HG02840 (cell line): ENCODE results near the gene GGA3.
"Not testable (repeated sequence)": the region's sequence is repeated elsewhere in the genome, so short reads cannot be mapped to it uniquely, and the experiment has no call there.

Experiments
- ATAC-seq: cut with Tn5 transposase; IDR thresholded peaks from one replicate; pipeline ENCODE4 v1.9.1; 2021; ENCODE audit warnings: mild to moderate bottlenecking, moderate library complexity, moderate number of reproducible peaks; ENCODE audit not compliant: unreplicated experiment, low FRiP score

Gene GGA3, protein sequence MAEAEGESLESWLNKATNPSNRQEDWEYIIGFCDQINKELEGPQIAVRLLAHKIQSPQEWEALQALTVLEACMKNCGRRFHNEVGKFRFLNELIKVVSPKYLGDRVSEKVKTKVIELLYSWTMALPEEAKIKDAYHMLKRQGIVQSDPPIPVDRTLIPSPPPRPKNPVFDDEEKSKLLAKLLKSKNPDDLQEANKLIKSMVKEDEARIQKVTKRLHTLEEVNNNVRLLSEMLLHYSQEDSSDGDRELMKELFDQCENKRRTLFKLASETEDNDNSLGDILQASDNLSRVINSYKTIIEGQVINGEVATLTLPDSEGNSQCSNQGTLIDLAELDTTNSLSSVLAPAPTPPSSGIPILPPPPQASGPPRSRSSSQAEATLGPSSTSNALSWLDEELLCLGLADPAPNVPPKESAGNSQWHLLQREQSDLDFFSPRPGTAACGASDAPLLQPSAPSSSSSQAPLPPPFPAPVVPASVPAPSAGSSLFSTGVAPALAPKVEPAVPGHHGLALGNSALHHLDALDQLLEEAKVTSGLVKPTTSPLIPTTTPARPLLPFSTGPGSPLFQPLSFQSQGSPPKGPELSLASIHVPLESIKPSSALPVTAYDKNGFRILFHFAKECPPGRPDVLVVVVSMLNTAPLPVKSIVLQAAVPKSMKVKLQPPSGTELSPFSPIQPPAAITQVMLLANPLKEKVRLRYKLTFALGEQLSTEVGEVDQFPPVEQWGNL

DNA sequence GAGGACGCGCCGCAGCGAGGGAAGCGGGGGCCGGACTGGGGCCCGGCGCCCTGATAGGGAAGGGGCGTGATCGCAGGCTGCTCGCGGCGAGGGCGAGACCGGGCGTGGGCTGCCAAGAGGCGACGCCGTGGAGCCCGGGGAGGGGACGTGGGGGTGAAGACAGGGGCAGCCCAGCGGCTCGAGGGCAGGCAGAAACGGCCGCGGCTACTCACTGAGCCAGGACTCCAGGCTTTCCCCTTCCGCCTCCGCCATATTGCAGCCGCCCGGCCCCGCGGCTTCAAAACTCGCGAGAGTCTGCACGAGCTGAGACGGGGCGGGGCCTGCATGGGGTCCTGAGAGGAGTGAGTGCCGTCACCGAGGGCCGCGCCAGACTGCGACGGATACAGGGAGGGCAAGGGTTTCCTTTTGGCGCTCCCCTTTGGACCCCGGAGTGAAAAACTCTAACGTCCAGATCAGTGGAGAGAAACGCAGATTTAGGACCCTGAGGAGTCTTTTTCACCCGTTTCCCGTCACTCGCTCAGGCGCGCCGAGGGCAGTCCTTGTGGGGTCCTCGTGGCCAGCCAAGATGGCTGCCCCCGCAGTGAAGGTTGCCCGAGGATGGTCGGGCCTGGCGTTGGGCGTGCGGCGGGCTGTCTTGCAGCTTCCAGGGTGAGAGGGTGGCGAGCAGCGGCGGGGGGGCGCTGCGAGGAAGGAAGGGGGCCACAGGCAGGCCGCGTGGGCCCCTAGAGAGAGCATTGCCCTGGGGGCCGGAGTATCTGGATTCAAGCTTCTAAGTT is at the start of gene GGA3, which contains the start of gene MRPS7:
GGA3 (minus strand) TSS at position 271 of the 776 bp plus-strand sequence; CDS start at position 252, 19 bp downstream.
MRPS7 (plus strand) TSS at position 544 of the 776 bp plus-strand sequence; CDS start at position 566, 22 bp downstream.
- ATAC-seq: peak; percentile 82

DNA sequence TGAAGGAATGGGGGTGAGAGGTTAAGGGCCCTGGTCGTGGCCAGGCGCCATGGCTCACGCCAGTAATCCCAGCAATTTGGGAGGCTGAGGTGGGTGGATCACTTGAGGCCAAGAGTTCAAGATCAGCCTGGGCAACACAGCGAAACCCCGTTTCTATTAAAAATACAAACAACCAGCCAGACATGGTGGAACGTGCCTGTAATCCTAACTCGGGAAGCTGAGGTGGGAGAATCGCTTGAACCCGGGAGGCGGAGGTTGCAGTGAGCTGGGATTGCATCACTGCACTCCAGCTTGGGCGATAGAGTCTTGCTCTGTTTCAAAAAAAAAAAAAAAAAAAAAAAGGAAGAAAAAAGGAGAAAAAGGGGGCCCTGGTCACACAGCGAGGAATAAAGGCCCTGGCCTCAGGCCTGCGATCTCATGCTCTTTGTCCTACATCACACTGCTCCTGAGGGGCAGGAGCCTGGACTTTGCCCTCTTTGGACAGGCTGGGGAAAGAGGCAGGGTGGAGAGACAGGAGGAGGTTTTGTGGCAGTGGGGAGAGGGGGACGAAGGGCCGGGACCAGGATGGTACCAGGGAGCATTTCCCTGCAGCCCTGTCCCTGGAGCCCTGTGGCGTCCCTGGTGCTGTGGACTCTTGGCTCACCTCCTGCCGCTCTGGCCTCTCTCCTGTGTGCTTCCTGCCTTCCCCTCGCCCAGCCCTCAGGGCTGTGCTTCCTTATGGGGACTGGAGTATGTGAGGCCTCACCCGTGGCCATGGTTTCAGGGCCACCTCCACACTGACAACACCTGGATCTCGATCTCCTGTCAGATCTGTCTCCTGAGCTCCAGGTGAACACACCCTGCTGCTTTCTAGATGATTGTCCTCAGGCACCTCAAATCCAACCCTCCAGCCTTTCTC is 47.6 kb upstream of the GGA3 start:
- no peak for ATAC-seq

DNA sequence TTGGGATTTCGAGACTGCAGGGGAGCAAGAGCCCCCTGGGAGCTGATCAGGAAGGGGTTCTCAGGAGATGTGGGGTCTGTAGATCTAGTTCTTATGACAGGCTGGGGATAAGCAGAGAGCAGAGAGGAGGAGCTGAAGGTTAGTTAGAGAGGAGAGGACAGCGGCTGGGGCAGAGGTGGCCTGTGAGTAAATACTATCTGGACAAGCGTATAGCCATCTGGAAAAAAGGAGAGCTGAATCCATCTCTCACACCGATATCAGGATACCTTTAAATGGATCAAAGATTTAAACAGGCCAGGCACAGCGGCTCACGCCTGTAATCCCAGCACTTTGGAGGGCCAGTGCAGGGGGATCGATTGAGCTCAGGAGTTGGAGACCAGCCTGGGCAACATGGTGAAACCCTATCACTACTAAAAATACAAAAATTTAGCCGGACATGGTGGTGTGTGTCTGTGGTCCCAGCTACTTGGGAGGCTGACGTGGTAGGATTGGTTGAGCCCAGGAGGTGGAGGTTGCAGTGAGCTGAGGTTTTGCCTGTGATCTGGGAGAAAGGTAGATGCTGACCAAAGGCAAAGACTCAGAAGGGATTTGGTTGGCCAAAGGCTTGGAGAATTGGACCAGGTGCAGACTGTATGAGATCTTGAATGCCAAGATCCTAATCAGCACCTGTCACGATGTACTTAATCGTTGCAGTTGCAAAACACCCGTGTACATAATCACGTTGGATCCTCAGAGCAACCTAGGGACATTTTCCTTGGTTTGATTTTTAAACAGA is 46.7 kb upstream of the GGA3 start:
- ATAC-seq: no peak

DNA sequence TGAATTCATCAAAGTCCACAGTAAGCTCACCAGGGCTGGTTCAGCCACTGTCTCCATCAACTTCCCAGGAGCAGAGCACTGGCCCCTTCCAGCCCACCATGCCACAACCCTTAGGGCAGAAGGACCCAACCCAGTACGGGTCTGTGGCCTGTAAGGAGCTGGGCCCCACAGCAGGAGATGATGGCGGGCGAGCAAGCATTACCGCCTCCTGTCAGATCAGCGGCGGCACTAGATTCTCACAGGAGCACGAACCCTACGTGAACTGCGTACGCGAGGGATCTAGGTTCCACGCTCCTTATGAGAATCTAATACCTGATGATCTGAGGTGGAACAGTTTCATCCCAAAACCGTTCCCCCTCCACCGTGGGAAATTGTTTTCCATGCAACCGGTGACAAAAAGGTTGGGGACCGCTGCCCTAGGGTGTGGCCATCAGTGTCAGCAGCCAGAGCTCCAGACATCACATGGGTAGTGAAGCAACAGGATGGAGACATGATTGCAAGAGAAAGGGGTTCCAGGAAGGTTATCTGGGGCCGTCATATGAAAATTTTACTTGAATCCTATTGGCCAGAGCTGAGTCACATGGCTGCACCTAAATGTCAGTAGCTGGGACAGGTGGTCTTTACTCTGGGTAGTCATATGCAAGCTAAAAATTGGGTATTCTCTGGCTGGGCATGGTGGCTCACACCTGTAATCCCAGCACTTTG is 40.2 kb upstream of the GGA3 start:
- ATAC-seq: no peak

DNA sequence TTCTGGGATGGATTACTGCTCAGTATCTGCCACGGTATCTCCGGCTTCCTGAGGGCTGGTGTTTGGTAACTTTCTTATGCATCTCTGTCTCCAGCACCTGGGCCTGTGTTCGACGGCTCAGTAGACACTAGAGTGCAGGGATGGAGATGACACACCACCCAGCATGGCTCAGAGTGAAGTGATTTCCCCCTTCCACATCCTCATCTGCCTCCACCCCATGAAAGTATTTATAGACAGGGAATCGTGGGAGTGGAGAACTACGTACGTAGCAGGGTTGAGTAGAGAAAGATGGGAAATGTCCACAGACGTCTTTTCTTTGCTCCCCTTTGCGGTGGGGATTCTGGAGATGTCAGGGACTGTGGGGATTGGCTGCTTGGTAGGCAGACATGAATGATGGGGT is 39.6 kb upstream of the GGA3 start:
- no peak for ATAC-seq

DNA sequence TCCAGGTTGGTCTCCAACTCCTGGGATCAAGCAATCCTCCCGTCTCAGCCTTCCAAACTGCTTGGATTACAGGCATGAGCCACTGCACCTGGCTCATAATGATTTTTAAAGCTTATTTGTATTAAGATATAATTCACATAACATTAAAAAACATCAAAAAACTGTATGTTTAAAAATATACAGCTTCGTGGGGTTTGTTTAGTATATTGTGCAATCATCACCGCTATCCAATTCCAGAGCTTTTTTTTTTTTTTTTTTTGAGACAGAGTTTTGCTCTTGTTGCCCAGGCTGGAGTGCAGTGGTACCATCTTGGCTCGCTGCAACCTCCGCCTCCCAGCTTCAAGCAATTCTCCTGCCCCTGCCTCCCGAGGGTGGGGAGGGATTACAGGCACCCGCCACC is 38.9 kb upstream of the GGA3 start:
- no peak for ATAC-seq

DNA sequence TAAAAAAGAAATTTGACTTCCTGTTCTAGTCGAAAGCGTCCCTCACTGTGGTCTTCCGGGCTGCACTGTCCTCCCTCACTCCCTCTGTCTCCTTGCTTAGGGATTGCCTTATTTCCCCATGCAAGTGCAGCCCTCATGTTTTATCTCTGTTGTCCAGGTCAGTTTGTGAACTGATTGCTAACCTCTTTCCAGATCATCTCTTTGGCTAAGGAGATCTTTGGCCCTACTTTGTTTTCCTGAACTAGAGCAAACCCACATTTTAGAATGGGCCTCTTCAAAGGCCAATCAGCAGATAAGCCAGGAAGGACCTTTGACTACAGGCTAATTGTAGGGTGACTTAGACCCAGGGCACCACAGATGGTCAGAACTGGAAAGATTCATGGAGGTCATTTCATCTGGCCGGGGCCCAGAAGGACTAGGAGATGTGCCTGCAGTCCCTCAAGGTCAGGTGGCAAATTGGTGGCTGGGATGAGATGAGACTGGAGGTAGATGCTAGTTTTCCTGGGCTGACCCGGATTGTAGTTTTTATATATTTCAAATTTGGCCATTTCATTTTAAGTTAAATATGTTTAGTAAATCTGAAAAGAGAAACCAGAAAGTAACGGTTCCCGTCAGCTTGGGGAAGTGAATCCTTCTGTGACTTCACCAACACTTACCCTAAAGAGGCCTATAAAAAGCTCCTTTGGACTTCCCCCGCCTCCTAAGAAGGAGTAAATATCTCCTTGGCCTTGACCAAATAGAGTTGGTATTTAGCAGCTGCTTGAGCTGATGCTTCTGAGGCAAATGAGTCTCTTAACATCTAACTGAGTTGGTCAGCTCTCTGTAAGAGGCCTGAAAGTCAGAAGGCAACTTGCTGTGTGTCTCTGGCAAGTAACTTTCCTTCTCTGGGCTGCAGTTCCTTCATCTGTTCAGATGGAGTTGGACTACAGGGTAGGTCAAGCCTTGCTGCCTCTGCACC is 34.1 kb upstream of the GGA3 start:
- peak; percentile 59 for ATAC-seq

DNA sequence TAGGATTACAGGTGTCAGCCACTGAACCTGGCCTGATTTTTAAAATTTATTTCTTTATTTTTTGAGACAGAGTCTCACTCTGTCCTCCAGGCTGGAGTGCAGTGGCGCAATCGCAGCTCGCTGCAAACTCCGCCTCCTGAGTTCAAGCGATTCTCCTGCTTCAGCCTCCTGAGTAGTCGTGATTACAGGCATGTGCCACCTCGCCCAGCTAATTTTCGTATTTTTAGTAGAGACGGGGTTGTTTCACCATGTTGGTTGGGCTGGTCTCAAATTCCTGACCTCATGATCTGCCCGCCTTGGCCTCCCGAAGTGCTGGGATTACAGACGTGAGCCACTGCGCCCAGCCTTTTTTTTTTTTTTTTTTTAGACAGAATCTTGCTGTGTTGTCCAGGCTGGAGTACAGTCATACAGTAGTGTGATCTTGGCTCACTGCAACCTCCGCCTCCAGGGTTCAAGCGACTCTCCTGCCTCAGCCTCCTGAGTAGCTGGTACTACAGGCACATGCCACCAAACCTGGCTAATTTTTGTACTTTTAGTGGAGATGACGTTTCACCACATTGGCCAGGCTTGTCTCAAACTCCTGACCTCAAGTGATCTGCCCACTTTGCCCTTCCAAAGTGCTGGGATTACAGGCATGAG is 31.5 kb upstream of the GGA3 start:
- not testable (repeated sequence) for ATAC-seq

DNA sequence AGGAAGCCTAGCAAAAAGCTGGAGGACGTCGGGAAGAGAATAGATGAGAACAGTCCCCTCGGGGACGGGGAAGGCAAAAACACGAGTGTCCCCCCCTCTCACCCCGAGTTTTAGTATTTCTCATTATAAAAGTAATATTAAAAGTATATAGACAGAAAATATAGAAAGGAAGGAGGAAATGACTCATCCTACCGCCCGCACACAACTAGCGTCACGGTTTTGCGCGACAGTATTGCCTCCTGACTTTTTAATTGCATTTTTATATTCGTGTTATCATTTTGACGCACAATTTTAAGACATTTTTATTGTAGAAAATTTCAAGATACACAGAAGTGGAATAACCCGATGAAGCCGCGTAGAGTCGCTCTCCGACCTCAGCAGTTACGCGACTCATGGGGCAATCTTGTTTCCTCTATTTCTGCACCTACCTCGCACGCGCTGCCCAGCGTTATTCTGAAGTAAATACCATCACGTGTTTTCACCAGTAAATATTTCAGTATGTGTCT is 28.5 kb upstream of the GGA3 start:
- peak; percentile 21 for ATAC-seq

DNA sequence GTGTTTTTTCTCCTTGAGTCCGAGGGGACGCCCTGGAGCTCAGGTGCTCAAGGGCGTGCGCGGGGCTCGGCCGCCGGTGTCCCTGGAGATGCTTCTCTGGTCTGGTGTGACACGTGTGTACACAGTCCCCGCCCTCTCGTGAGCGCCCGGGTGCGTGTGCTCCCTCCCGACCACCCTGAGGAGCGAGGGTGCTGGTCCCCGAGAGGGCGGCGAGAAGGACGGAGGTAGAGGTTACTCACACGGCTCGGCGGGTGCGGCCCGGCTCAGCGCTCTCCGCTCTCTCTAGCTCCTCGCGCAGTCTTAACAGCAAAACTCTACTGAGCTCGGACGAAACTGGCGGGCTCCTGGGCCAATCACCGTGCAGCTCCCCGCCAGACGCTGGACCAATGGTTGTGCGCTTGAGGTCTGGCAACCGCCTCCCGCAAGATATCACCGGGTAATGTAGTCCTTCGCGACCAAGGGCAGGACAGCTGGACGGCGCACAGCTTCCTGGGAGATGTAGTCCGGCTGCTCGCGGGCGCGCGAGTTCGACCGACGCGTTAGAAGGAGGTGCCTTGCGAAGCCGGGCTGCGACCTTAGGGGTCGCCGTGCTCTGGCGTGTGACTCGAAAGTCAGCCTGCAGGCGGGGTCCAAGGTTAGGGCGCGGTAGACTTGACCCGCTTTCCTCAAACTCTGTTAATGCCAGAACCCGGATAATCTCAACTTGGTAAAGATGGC is 27.9 kb upstream of the GGA3 start, which contains the start of gene SLC25A19:
SLC25A19 (minus strand) TSS at position 319 of the 717 bp plus-strand sequence. CDS start 2,669 bp downstream, outside the sequence.
- peak; percentile 91 for ATAC-seq

DNA sequence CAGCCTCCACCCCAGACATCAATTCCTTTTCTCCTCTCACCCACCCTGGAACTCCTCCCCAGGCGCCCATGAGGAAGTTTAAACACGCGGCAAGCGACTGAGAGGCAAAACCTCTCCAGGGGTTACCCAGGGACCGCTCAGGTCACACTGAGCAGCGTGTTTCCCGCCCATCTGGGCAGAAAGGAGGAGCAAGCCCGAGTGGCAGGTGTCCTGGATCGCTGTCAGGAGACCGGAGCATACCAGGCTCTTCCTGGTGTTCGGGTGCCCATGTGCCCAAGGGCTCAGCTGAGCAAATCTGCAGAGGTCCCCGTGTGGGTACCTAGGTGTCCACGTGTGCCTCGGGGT is 27.3 kb upstream of the GGA3 start:
- no peak for ATAC-seq

DNA sequence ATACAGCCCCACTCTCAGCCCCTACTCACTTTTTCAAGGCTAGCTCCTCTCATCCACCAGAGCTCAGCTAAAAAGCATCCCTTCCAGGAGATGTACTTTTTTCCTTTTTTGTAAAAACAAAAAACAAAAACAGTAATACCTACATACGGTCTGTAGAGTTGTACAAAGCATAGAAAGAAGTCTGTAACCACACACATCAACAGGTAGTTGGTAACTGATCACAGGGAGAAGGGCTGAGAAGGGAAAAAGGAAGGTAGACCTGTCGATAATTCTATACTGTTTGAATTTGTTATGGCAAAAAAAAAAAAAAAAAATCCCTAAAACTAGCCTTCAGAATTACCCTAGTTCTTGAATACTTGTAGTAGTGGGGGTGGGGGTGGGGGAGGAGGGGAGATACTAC is 27.0 kb upstream of the GGA3 start:
- no peak for ATAC-seq

DNA sequence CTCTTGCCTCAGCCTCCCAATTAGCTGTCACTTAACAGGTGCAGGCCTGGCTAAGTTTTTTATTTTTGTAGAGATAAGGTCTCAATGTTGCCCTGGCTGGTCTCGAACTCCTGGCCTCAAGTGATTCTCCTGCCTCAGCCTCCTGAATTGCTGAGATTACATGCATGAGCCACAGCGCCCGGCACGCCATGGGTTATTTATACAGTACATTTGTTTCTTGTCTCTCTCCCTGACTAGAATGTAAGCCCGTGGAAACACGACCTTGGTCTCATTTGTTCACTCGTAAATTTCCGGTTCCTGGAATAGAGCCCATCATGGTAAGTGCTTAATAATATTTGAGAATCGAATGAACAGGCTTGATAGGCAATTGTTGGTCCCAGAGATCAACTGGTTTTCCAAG is 25.8 kb upstream of the GGA3 start:
- no peak for ATAC-seq

DNA sequence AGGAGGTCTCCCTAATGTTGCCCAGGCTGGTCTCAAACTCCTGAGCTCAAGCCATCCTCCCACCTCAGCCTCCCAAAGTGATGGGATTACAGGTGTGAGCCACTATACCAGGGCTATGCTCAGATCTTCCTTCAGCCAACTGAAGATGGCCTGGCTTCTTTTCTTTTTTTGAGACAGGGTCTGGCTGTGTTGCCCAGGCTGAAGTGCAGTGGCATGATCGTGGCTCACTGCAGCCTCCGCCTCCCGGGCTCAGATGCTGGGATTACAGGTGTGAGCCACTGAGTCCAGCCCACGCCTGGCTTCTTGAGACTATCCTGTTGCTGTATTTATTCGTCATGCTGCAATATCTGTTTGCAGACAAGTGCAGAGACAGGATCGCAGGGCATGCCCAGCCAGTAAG is 23.7 kb upstream of the GGA3 start:
- ATAC-seq: no peak

DNA sequence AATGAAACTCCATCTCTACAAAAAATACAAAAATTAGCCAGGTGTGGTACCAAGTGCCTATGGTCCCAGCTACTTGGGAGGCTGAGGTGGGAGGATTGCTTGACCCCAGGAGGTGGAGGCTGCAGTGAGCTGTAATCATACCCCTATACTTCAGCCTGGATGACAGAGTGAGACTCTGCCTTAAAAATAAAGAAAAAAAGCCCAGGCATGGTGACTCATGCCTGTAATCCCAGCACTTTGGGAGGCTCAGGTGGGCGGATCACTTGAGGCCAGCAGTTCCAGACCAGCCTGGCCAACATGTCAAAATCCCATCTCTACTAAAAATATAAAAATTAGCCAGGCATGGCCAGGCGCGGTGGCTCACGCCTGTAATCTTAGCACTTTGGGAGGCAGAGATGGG is 18.8 kb upstream of the GGA3 start:
- ATAC-seq: not testable (repeated sequence)

DNA sequence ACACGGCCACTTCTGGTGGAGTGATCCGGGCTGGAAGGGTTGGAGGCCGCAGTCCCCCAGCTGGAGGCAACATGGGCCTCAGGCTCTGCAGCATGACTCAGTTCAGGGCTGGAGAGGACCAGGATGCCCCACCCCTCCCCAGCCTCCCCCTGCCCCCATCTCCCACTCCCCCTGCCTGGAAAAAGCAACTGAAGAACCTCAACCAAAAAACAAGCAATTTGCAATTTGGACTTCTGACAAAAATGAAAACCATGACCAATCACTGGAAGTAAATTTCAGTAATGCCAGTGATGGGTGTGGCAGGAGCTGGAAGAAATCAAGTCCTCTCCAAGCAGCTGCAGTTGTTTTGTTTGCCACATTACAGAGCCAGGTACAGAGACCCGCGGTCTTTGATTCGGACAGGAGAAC is 16.3 kb upstream of the GGA3 start:
- ATAC-seq: no peak
